Measurements from ENCODE around the gene GCA. TPM values are rescaled to one million over a fixed set of nuclear protein-coding genes. Genes with fewer than 3 reads are reported as not detected.

Gene GCA
- total and polyA plus RNA-seq, 2 of the 8 experiments (the other 6 are each of a cell fraction or from before 2014, with no cell fraction given), result 37.4 to 42.0 TPM

- no peak for TF ChIP-seq SIRT6 (IDR thresholded peaks at IDR 0.05; ENCODE audit: low read length)
Measured at GRCh38 chr2:162312853-162313252, 31.1 kb upstream of the GCA start (continued).

Data from H1 (cell line).